HCT116 (cell line): ENCODE results near the gene GPR27. TPM values are rescaled to one million over a fixed set of nuclear protein-coding genes. Genes with fewer than 3 reads are reported as not detected.

ENCODE experiments used
- ATAC-seq: fragments of 200-7000 bp; cut with Tn5 transposase; 2 replicates; pipeline ENCODE4 v1.9.1; 2020; ENCODE audit warnings: mild to moderate bottlenecking, moderate library complexity
- BruUV-seq: library from RNA; stranded (reverse); fragments of 400-500 nt; replicated peaks from 2 replicates; lab custom pipeline; 2021; lab: Mats Ljungman, UMichigan
- CTCF ChIA-PET: fragments of 300-600 bp; sonication (Branson Sonifier 250); formaldehyde crosslinking; loops from one replicate; lab custom pipeline; 2021; ENCODE audit warnings: antibody characterized with exemption; lab: Charles Lee
- POLR2A ChIA-PET: fragments of 300-600, 350-600 bp; sonication (Branson Sonifier 250); formaldehyde crosslinking; loops from one replicate; lab custom pipeline; 2021; ENCODE audit warnings: antibody characterized with exemption; lab: Charles Lee
- RAD21 ChIA-PET, 2 experiments: fragments of 300-600 bp; sonication (Branson Sonifier 250); formaldehyde crosslinking; loops; one replicate each; lab custom pipeline; 2023; ENCODE audit warnings: low total read pairs in 2 of 2; ENCODE audit not compliant: uncharacterized antibody in 2 of 2, unreplicated experiment in 2 of 2, low non-redundant PET in 1 of 2; lab: Charles Lee
- DNase-seq: peaks from one replicate; pipeline ENCODE4 v3.0.0-alpha.2; 2010; ENCODE audit warnings: low read depth, low spot score
- H2AFZ ChIP-seq: fragments of 200-600 bp; shearing (Covaris generic), sonication (generic); 2 replicates; pipeline ENCODE4 v1.6.1; 2017; ENCODE audit warnings: low read depth, mixed run types, mixed read lengths, antibody characterized with exemption, low read length; ENCODE audit not compliant: poor library complexity, severe bottlenecking
- H3K27ac ChIP-seq: 2 replicates; pipeline ENCODE4 v1.5.1; 2012; ENCODE audit warnings: low read depth, low read length
- H3K27me3 ChIP-seq: fragments of 200-600 bp; sonication (generic); 2 replicates; pipeline ENCODE4 v1.6.1; 2016; ENCODE audit warnings: mixed run types, low read length, mixed read lengths; ENCODE audit not compliant: insufficient read depth
- H3K36me3 ChIP-seq, 2 experiments: fragments of 200-500 bp in 1 of 2; fragments of 200-600 bp in 1 of 2; sonication (Bioruptor generic) in 1 of 2; sonication (generic) in 1 of 2; 2 replicates each; pipeline versions ENCODE4 v1.5.1 to v1.6.1; 2014 to 2016; ENCODE audit warnings: low read length in 2 of 2, inconsistent platforms in 1 of 2, mixed read lengths in 1 of 2, mixed run types in 1 of 2; ENCODE audit not compliant: insufficient read depth in 2 of 2, control insufficient read depth in 1 of 2
- H3K4me1 ChIP-seq, 2 experiments: fragments of 200-600 bp in 1 of 2; sonication (generic) in 1 of 2; 2 replicates each; pipeline versions ENCODE4 v1.5.1 to v1.6.1; 2012 to 2017; ENCODE audit warnings: low read length in 2 of 2, inconsistent platforms in 1 of 2, mild to moderate bottlenecking in 1 of 2, mixed read lengths in 1 of 2, mixed run types in 1 of 2, moderate library complexity in 1 of 2; ENCODE audit not compliant: insufficient read depth in 2 of 2, control insufficient read depth in 1 of 2
- H3K4me2 ChIP-seq: fragments of 200-600 bp; sonication (generic); 2 replicates; pipeline ENCODE4 v1.6.1; 2017; ENCODE audit warnings: mixed run types, low read length, mixed read lengths
- H3K4me3 ChIP-seq, 2 experiments: fragments of 200-600 bp in 1 of 2; sonication (generic) in 1 of 2; replicated peaks in 1 of 2; 2 replicates each; pipeline ENCODE4 v1.5.1; 2011 to 2016; ENCODE audit warnings: low read length in 2 of 2, control low read depth in 1 of 2, low read depth in 1 of 2, mild to moderate bottlenecking in 1 of 2, mixed read lengths in 1 of 2, mixed run types in 1 of 2
- H3K79me2 ChIP-seq: fragments of 200-600 bp; sonication (generic); 2 replicates; pipeline ENCODE4 v1.6.1; 2017; ENCODE audit warnings: mild to moderate bottlenecking, mixed run types, low read length, moderate library complexity, mixed read lengths; ENCODE audit not compliant: insufficient read depth
- H3K9ac ChIP-seq: fragments of 200-600 bp; sonication (generic); 2 replicates; pipeline ENCODE4 v1.6.1; 2016; ENCODE audit warnings: low read length, mixed read lengths
- H3K9me2 ChIP-seq: fragments of 200-600 bp; sonication (generic), shearing (Covaris generic); 2 replicates; pipeline ENCODE4 v1.6.1; 2017; ENCODE audit warnings: mixed run types, mild to moderate bottlenecking, moderate library complexity; ENCODE audit not compliant: insufficient read depth
- H3K9me3 ChIP-seq, 2 experiments: fragments of 200-500 bp in 1 of 2; fragments of 200-600 bp in 1 of 2; sonication (Bioruptor generic) in 1 of 2; sonication (generic) in 1 of 2; 2 replicates each; pipeline ENCODE4 v1.6.1; 2014 to 2017; ENCODE audit warnings: low read length in 2 of 2, mixed read lengths in 2 of 2, inconsistent platforms in 1 of 2, low read depth in 1 of 2, mild to moderate bottlenecking in 1 of 2, mixed run types in 1 of 2, moderate library complexity in 1 of 2; ENCODE audit not compliant: control insufficient read depth in 1 of 2, insufficient read depth in 1 of 2
- H4K20me1 ChIP-seq: fragments of 200-600 bp; sonication (generic), shearing (Covaris generic); 2 replicates; pipeline ENCODE4 v1.6.1; 2017; ENCODE audit warnings: mixed run types, mild to moderate bottlenecking, moderate library complexity; ENCODE audit not compliant: insufficient read depth
- ATF3 ChIP-seq: IDR thresholded peaks from 2 replicates; pipeline ENCODE4 v1.6.1; 2012
- CBX3 ChIP-seq: IDR thresholded peaks from 2 replicates; pipeline ENCODE4 v1.6.1; 2012; ENCODE audit warnings: low read depth
- CEBPB ChIP-seq: IDR thresholded peaks from 2 replicates; pipeline ENCODE4 v1.6.1; 2012; ENCODE audit warnings: low read depth
- EGR1 ChIP-seq: IDR thresholded peaks from 2 replicates; pipeline ENCODE4 v1.6.1; 2012; ENCODE audit warnings: low read depth
- EZH2 ChIP-seq: fragments of 200-600 bp; sonication (generic); IDR thresholded peaks from 2 replicates; pipeline ENCODE4 v1.6.1; 2017; ENCODE audit warnings: antibody characterized with exemption, mixed run types
- EZH2phosphoT487 ChIP-seq: fragments of 200-600 bp; IDR thresholded peaks from 2 replicates; pipeline ENCODE4 v1.6.1; 2018; ENCODE audit warnings: antibody characterized with exemption, borderline replicate concordance
- FOSL1 ChIP-seq: IDR thresholded peaks from 2 replicates; pipeline ENCODE4 v1.6.1; 2012; ENCODE audit warnings: low read depth
- SIN3A ChIP-seq: IDR thresholded peaks from 2 replicates; pipeline ENCODE4 v1.6.1; 2012; ENCODE audit warnings: low read depth
- SRF ChIP-seq: IDR thresholded peaks from 2 replicates; pipeline ENCODE4 v1.6.1; 2012; ENCODE audit warnings: low read depth
- TCF7L2 ChIP-seq: IDR thresholded peaks from 2 replicates; pipeline ENCODE4 v1.7.0; 2011; ENCODE audit warnings: borderline replicate concordance, inconsistent platforms; ENCODE audit not compliant: insufficient read depth, insufficient read length; ENCODE audit errors: extremely low read depth
- ZBTB33 ChIP-seq: IDR thresholded peaks from 2 replicates; pipeline ENCODE4 v1.6.1; 2011; ENCODE audit warnings: mild to moderate bottlenecking, low read length, moderate library complexity; ENCODE audit not compliant: insufficient replicate concordance; ENCODE audit errors: extremely low read depth
- ZFX ChIP-seq: fragments of 450-650 bp; IDR thresholded peaks from 2 replicates; pipeline ENCODE4 v1.6.1; 2017
- ZNF274 ChIP-seq: fragments of 200-500 bp; sonication (Bioruptor generic); IDR thresholded peaks from 2 replicates; pipeline ENCODE4 v1.6.1; 2014; ENCODE audit warnings: mild to moderate bottlenecking, low read depth, low read length, inconsistent platforms
- intact Hi-C: fragments of 100-400 bp; cut with micrococcal nuclease; formaldehyde crosslinking; loops from 2 replicates; pipeline ENCODE4 v1.10.0; 2022
- total RNA-seq: library from RNA; stranded (reverse); gene quantifications from one replicate; pipeline ENCODE4 v1.2.1, GENCODE V29; 2021; ENCODE audit not compliant: unreplicated experiment

Gene GPR27
- total RNA-seq, 1 experiment from 2014 or later = not detected

GRCh38 chr3:71734881-71735280 lies 18.8 kb upstream of the GPR27 start (continued):
- TF ChIP-seq SIN3A (no peak), EGR1 (no peak), ZFX (no peak), ZNF274 (no peak), EZH2 (no peak), EZH2phosphoT487 (no peak)

- H3K9ac ChIP-seq = no peak overlapping the region
- no peaks in the 10 kb centered on the region for H3K79me2 ChIP-seq
- ChIA-PET POLR2A (no interaction called here), RAD21 (no interaction called here), CTCF (interaction anchor here (1.3 kb wide), 1 partner anchor 12 kb away, joined by 3 read pairs; no protein-coding TSS in a partner anchor)
- no peaks in the 10 kb centered on the region for H4K20me1 ChIP-seq
- no TSS peak for BruUV-seq
- H3K9me2 ChIP-seq = no peaks in the 10 kb centered on the region
- no peak for TF ChIP-seq CEBPB
- no peak for TF ChIP-seq TCF7L2
- TF ChIP-seq ZNF274 = no peak
- TF ChIP-seq SRF = no peak
- no peak for TF ChIP-seq EZH2
- no peak for TF ChIP-seq CBX3
- TF ChIP-seq ZFX = no peak
- no peak overlapping the region for H2AFZ ChIP-seq
- peaks cover 6 to 8% of the 10 kb centered on the region in 2 experiments; a peak in 2 of 4 replicates for H3K9me3 ChIP-seq
- DNase-seq = no peak
- no peaks in the 10 kb centered on the region for H3K36me3 ChIP-seq
- H3K4me2 ChIP-seq = no peak overlapping the region
- ATAC-seq = no peak
- no peak overlapping the region for H3K27ac ChIP-seq
- no peaks in the 10 kb centered on the region for H3K4me1 ChIP-seq
- intact Hi-C loops = no loop called here
- no peaks in the 10 kb centered on the region; the same call in 1 of the 2 replicates for H3K27me3 ChIP-seq
- no peak overlapping the region for H3K4me3 ChIP-seq
Measured at GRCh38 chr3:71742621-71743020, 11.0 kb upstream of the GPR27 start.

GRCh38 chr3:71744738-71745137 lies 8.9 kb upstream of the GPR27 start:
- RAD21 ChIA-PET = no interaction called here
- TF ChIP-seq ATF3 = no peak
- TF ChIP-seq FOSL1 = no peak
- no peak for TF ChIP-seq ZBTB33
- no peak overlapping the region for H3K9ac ChIP-seq
- BruUV-seq = no TSS peak
- H3K4me2 ChIP-seq = no peak overlapping the region
- CTCF ChIA-PET = no interaction called here
- POLR2A ChIA-PET = no interaction called here
- H3K9me3 ChIP-seq = peaks cover 6 to 8% of the 10 kb centered on the region in 2 experiments; a peak in 2 of 4 replicates
- H3K36me3 ChIP-seq = no peaks in the 10 kb centered on the region
- H3K27ac ChIP-seq = no peak overlapping the region
- DNase-seq = no peak
- H3K4me3 ChIP-seq = no peak overlapping the region
- ATAC-seq = no peak
- H3K9me2 ChIP-seq = no peaks in the 10 kb centered on the region
- H2AFZ ChIP-seq = no peak overlapping the region
- H3K4me1 ChIP-seq = no peaks in the 10 kb centered on the region
- H3K27me3 ChIP-seq = no peaks in the 10 kb centered on the region
- no peaks in the 10 kb centered on the region for H4K20me1 ChIP-seq
- H3K79me2 ChIP-seq = no peaks in the 10 kb centered on the region
- intact Hi-C loops = no loop called here
